HEK293 (cell line): ENCODE data around the gene SPATA16.

Source experiments
- CTCF ChIA-PET: fragments of 350-600 bp; formaldehyde crosslinking; extraction: SDS; loops from one replicate; lab custom pipeline; 2021; ENCODE audit warnings: antibody characterized with exemption; lab: Yijun Ruan, JAX
- POLR2A ChIA-PET: fragments of 300-600 bp; formaldehyde crosslinking; extraction: SDS; loops from one replicate; lab custom pipeline; 2020; ENCODE audit warnings: antibody characterized with exemption, inconsistent platforms; lab: Yijun Ruan, JAX
- H3K27ac ChIP-seq: fragments of 200-500 bp; sonication (Bioruptor generic); 2 replicates; pipeline ENCODE4 v1.5.1; 2014; ENCODE audit warnings: low read depth, low read length, control low read depth, inconsistent platforms; ENCODE audit errors: extremely low read depth
- H3K36me3 ChIP-seq, 2 experiments: fragments of 200-500 bp in 1 of 2; sonication (Bioruptor generic) in 1 of 2; 1 replicate in 1 of 2; 2 replicates in 1 of 2; pipeline ENCODE4 v1.5.1; 2014 to 2017; ENCODE audit warnings: inconsistent platforms in 2 of 2, low read length in 2 of 2; ENCODE audit not compliant: control insufficient read depth in 2 of 2, insufficient read depth in 1 of 2
- H3K4me1 ChIP-seq: fragments of 200-500 bp; sonication (Bioruptor generic); 2 replicates; pipeline ENCODE4 v1.5.1; 2014; ENCODE audit warnings: mild to moderate bottlenecking, low read length, inconsistent platforms; ENCODE audit not compliant: control insufficient read depth, insufficient read depth
- H3K4me3 ChIP-seq: 2 replicates; pipeline ENCODE4 v1.5.1; 2011; ENCODE audit warnings: low read depth, mild to moderate bottlenecking, control low read depth, low read length, moderate library complexity
- H3K9me3 ChIP-seq: fragments of 200-500 bp; sonication (Bioruptor generic); 2 replicates; pipeline ENCODE4 v1.5.1; 2014; ENCODE audit warnings: low read depth, low read length, inconsistent platforms; ENCODE audit not compliant: control insufficient read depth, insufficient read depth
- CTCF ChIP-seq: fragments of 450-650 bp; formaldehyde crosslinking; IDR thresholded peaks from 2 replicates; pipeline ENCODE4 v1.5.1; 2016; ENCODE audit warnings: missing biosample characterization, missing genetic modification characterization
- IKZF3 ChIP-seq: fragments of 450-650 bp; IDR thresholded peaks from 2 replicates; pipeline ENCODE4 v1.5.0; 2018; ENCODE audit warnings: missing biosample characterization, mild to moderate bottlenecking, missing genetic modification characterization, moderate library complexity
- KLF17 ChIP-seq: fragments of 450-650 bp; formaldehyde crosslinking; IDR thresholded peaks from 2 replicates; pipeline ENCODE4 v1.5.1; 2016; ENCODE audit warnings: missing biosample characterization, missing genetic modification characterization
- KLF8 ChIP-seq: fragments of 450-650 bp; formaldehyde crosslinking; IDR thresholded peaks from 2 replicates; pipeline ENCODE4 v1.5.1; 2016; ENCODE audit warnings: missing biosample characterization, missing genetic modification characterization
- MZF1 ChIP-seq: fragments of 450-650 bp; formaldehyde crosslinking; IDR thresholded peaks from 2 replicates; pipeline ENCODE4 v1.5.1; 2017; ENCODE audit warnings: missing biosample characterization, missing genetic modification characterization, borderline replicate concordance
- ZBTB1 ChIP-seq: fragments of 450-650 bp; formaldehyde crosslinking; IDR thresholded peaks from 2 replicates; pipeline ENCODE4 v1.5.1; 2016; ENCODE audit warnings: missing biosample characterization, missing genetic modification characterization
- ZBTB49 ChIP-seq: fragments of 450-650 bp; formaldehyde crosslinking; IDR thresholded peaks from 2 replicates; pipeline ENCODE4 v1.5.1; 2016; ENCODE audit warnings: missing biosample characterization, missing genetic modification characterization, low read depth
- ZBTB6 ChIP-seq: fragments of 450-650 bp; formaldehyde crosslinking; IDR thresholded peaks from 2 replicates; pipeline ENCODE4 v1.5.1; 2017; ENCODE audit warnings: missing biosample characterization, missing genetic modification characterization
- ZFP41 ChIP-seq: fragments of 450-650 bp; formaldehyde crosslinking; IDR thresholded peaks from 2 replicates; pipeline ENCODE4 v1.5.1; 2016; ENCODE audit warnings: missing biosample characterization, missing genetic modification characterization, borderline replicate concordance
- ZNF133 ChIP-seq: fragments of 450-650 bp; formaldehyde crosslinking; IDR thresholded peaks from 2 replicates; pipeline ENCODE4 v1.5.1; 2016; ENCODE audit warnings: missing biosample characterization, missing genetic modification characterization
- ZNF146 ChIP-seq: fragments of 450-650 bp; formaldehyde crosslinking; IDR thresholded peaks from 2 replicates; pipeline ENCODE4 v1.5.1; 2016; ENCODE audit warnings: missing biosample characterization, missing genetic modification characterization
- ZNF155 ChIP-seq: fragments of 450-650 bp; formaldehyde crosslinking; IDR thresholded peaks from 2 replicates; pipeline ENCODE4 v1.5.1; 2016; ENCODE audit warnings: missing biosample characterization, missing genetic modification characterization
- ZNF19 ChIP-seq: fragments of 450-650 bp; formaldehyde crosslinking; IDR thresholded peaks from 2 replicates; pipeline ENCODE4; 2016; ENCODE audit warnings: missing biosample characterization, missing genetic modification characterization, low read depth
- ZNF2 ChIP-seq: fragments of 450-650 bp; formaldehyde crosslinking; IDR thresholded peaks from 2 replicates; pipeline ENCODE4 v1.5.1; 2016; ENCODE audit warnings: missing biosample characterization, missing genetic modification characterization
- ZNF223 ChIP-seq: fragments of 450-650 bp; formaldehyde crosslinking; IDR thresholded peaks from 2 replicates; pipeline ENCODE4 v1.5.1; 2016; ENCODE audit warnings: missing biosample characterization, missing genetic modification characterization
- ZNF26 ChIP-seq: fragments of 450-650 bp; formaldehyde crosslinking; IDR thresholded peaks from 2 replicates; pipeline ENCODE4 v1.5.1; 2016; ENCODE audit warnings: missing biosample characterization, missing genetic modification characterization
- ZNF449 ChIP-seq: fragments of 450-650 bp; formaldehyde crosslinking; IDR thresholded peaks from 2 replicates; pipeline ENCODE4 v1.5.1; 2017; ENCODE audit warnings: missing biosample characterization, mild to moderate bottlenecking, missing genetic modification characterization, moderate library complexity
- ZNF473 ChIP-seq: fragments of 450-650 bp; formaldehyde crosslinking; IDR thresholded peaks from 2 replicates; pipeline ENCODE4 v1.5.1; 2017; ENCODE audit warnings: missing biosample characterization, missing genetic modification characterization
- ZNF521 ChIP-seq: fragments of 450-650 bp; formaldehyde crosslinking; IDR thresholded peaks from 2 replicates; pipeline ENCODE4 v1.5.1; 2017; ENCODE audit warnings: missing biosample characterization, mild to moderate bottlenecking, missing genetic modification characterization
- ZNF571 ChIP-seq: fragments of 450-650 bp; formaldehyde crosslinking; IDR thresholded peaks from 2 replicates; pipeline ENCODE4 v1.5.0; 2017; ENCODE audit warnings: missing biosample characterization, missing genetic modification characterization
- ZNF707 ChIP-seq: fragments of 450-650 bp; formaldehyde crosslinking; IDR thresholded peaks from 2 replicates; pipeline ENCODE4 v1.5.1; 2016; ENCODE audit warnings: missing biosample characterization, missing genetic modification characterization
- ZNF830 ChIP-seq: fragments of 450-650 bp; IDR thresholded peaks from 2 replicates; pipeline ENCODE4 v1.5.0; 2018; ENCODE audit warnings: missing biosample characterization, missing genetic modification characterization, low read depth, mild to moderate bottlenecking, moderate library complexity
- TF ChIP-seq, protein P1 (sequence below): fragments of 450-650 bp; formaldehyde crosslinking; IDR thresholded peaks from 2 replicates; pipeline ENCODE4 v1.5.1; 2016; ENCODE audit warnings: missing biosample characterization, missing genetic modification characterization

SPATA16 gene

DNA sequence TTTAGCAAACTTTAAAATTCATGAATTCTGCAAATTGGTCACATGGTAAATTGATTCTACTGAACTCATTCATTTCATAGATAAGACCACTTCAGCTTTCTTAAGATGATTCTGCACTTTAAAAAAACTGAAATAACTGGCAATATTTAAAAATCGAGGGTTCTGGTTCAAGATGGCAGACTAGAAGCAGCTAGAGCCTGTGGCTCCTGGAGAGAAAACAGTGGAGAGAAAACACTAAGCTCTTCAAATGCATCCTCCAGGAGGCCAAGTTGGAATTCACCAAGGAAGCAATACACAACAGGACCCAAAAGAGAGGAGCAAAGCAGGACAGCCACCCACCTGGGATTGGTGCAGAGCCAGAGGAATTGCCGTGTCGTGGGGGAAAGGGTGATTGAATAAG, 132.1 kb downstream of the SPATA16 start:
- H3K4me3 ChIP-seq = no peak overlapping the region
- no peaks in the 10 kb centered on the region for H3K36me3 ChIP-seq
- no peaks in the 10 kb centered on the region for H3K9me3 ChIP-seq
- TF ChIP-seq KLF8 (tag by site-specific recombination) (no peak), ZFP41 (no peak), ZNF133 (tag by site-specific recombination) (no peak), IKZF3 (tag by site-specific recombination) (no peak), ZNF155 (tag by site-specific recombination) (no peak), ZNF473 (tag by site-specific recombination) (no peak), ZNF2 (tag by site-specific recombination) (no peak), ZNF146 (tag by site-specific recombination) (no peak), ZNF830 (tag by site-specific recombination) (no peak), CTCF (tag by site-specific recombination) (no peak), ZNF571 (tag by site-specific recombination) (no peak), ZNF449 (tag by site-specific recombination) (no peak), ZBTB1 (tag by site-specific recombination) (no peak), ZBTB49 (tag by site-specific recombination) (no peak), ZNF521 (no peak), ZNF19 (tag by site-specific recombination) (no peak), ZNF223 (tag by site-specific recombination) (no peak), MZF1 (tag by site-specific recombination) (no peak)
- ChIA-PET CTCF (no interaction called here), POLR2A (no interaction called here)
- H3K4me1 ChIP-seq = no peaks in the 10 kb centered on the region
- no peak overlapping the region for H3K27ac ChIP-seq

DNA sequence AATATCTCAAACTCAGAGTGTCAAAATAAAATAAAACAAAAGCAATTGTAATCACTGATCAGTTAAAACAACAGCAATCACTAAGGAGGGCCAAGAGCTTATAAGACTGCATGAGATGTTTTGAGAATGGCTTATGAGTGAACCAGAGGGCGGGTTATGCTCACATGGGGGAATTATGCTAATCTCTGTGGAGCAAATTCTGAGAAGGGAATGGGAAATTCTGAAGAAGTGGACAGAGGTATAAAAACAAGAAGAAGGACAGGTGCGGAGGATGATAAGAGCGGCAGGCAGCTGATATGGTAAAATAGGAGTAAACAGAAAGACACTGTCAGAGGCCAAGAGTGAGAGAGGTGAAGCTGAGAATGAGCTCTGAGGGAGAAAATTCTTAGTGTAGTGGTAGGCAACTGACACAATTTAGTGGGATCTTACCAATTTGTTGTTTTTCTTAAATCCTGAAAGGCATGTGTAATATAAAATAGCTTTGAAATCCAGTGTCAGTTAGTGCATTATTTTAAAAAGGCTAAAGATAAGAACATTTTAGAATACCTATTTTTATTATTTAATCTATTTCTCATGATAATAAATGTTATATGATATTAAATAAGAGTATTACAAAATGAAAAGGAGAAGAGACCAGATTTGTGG, 133.8 kb downstream of the SPATA16 start:
- POLR2A ChIA-PET = no interaction called here
- H3K9me3 ChIP-seq = no peaks in the 10 kb centered on the region
- H3K4me1 ChIP-seq = no peaks in the 10 kb centered on the region
- no peaks in the 10 kb centered on the region for H3K36me3 ChIP-seq
- CTCF ChIA-PET = interaction anchor here (0.7 kb wide), 2 partner anchors 198 to 1914 kb away, joined by 3 to 4 read pairs; no protein-coding TSS in a partner anchor
- H3K27ac ChIP-seq = no peak overlapping the region
- no peak overlapping the region for H3K4me3 ChIP-seq
- TF ChIP-seq ZNF26 (tag by site-specific recombination) (no peak), ZBTB6 (tag by site-specific recombination) (no peak), ZNF707 (no peak), KLF17 (tag by site-specific recombination) (no peak), ZNF2 (tag by site-specific recombination) (no peak)
- TF ChIP-seq, protein P1, sequence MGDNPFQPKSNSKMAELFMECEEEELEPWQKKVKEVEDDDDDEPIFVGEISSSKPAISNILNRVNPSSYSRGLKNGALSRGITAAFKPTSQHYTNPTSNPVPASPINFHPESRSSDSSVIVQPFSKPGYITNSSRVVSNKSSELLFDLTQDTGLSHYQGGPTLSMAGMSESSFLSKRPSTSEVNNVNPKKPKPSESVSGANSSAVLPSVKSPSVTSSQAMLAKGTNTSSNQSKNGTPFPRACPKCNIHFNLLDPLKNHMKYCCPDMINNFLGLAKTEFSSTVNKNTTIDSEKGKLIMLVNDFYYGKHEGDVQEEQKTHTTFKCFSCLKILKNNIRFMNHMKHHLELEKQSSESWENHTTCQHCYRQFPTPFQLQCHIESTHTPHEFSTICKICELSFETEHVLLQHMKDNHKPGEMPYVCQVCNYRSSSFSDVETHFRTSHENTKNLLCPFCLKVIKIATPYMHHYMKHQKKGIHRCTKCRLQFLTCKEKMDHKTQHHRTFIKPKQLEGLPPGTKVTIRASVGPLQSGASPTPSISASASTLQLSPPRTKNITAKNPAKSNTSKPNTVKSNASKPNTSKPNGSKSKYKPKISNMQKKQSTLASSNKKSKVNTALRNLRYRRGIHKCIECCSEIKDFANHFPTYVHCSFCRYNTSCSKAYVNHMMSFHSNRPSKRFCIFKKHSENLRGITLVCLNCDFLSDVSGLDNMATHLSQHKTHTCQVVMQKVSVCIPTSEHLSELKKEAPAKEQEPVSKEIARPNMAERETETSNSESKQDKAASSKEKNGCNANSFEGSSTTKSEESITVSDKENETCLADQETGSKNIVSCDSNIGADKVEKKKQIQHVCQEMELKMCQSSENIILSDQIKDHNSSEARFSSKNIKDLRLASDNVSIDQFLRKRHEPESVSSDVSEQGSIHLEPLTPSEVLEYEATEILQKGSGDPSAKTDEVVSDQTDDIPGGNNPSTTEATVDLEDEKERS (tag by site-specific recombination) = no peak
